Psoas muscle (tissue), 8 donors: Measurements from ENCODE around the gene SP100. TPM values are rescaled to one million over a fixed set of nuclear protein-coding genes. Genes with fewer than 3 reads are reported as not detected.

Experiments
- ATAC-seq, 4 donors: fragments of 200-7000 bp; cut with Tn5 transposase; one replicate each; pipeline ENCODE4 v1.9.1; 2020; ENCODE audit warnings: moderate library complexity in 3 of 4, mild to moderate bottlenecking in 2 of 4
- DNase-seq, 2 donors: peaks; one replicate each; pipeline ENCODE4 v3.0.0-alpha.2; 2020
- H3K27ac ChIP-seq: fragments of 200-600 bp; one replicate; pipeline ENCODE4 v1.8.0; 2022
- H3K27me3 ChIP-seq, 3 donors: fragments of 200-600 bp in 1 of 3; one replicate each; pipeline versions ENCODE4 v1.6.1 to v1.8.0; 2013 to 2022; ENCODE audit warnings: low read length in 2 of 3, mild to moderate bottlenecking in 2 of 3, moderate library complexity in 1 of 3; ENCODE audit not compliant: insufficient read depth in 3 of 3
- H3K36me3 ChIP-seq, 2 donors: fragments of 200-600 bp in 1 of 2; one replicate each; pipeline versions ENCODE4 v1.6.1 to v1.8.0; 2013 to 2022; ENCODE audit warnings: low read depth in 1 of 2, mild to moderate bottlenecking in 1 of 2, moderate library complexity in 1 of 2; ENCODE audit not compliant: insufficient read depth in 1 of 2
- H3K4me1 ChIP-seq: fragments of 200-600 bp; one replicate; pipeline ENCODE4 v1.8.0; 2022
- H3K4me3 ChIP-seq: fragments of 200-600 bp; one replicate; pipeline ENCODE4 v1.8.0; 2022; ENCODE audit warnings: mild to moderate bottlenecking
- H3K9me3 ChIP-seq: fragments of 200-600 bp; one replicate; pipeline ENCODE4 v1.8.0; 2022
- CTCF ChIP-seq: fragments of 200-600 bp; IDR thresholded peaks from one replicate; pipeline ENCODE4 v1.8.0; 2022; ENCODE audit warnings: antibody characterized with exemption
- WGBS, 3 donors: extraction: QIAGEN DNeasy Blood & Tissue Kit; methylation state at CpG; one replicate each; pipeline versions ENCODE4 v1.1.6 to v1.1.7; 2013; 5-methylcytosine and 5-hydroxymethylcytosine counted together
- intact Hi-C, 2 donors: fragments of 100-400 bp; cut with DNase I; formaldehyde crosslinking; loops; one replicate each; pipeline versions ENCODE4 v1.11.0 to v1.14.2; 2022
- polyA plus RNA-seq, 3 donors: library from polyadenylated mRNA; stranded (reverse); fragments of 200-250 nt; gene quantifications; one replicate each; pipeline ENCODE4 v1.2.3, GENCODE V29; 2013
- total RNA-seq, 4 donors: library from RNA; stranded (reverse); fragmentation: NEBNext Ultra II Directional in 2 of 4; extraction: Animal tissue kit (Norgen Biotek cat#: 25700) in 2 of 4; gene quantifications; one replicate each; pipeline versions ENCODE4 v1.2.1 to v1.2.4, GENCODE V29; 2021 to 2023
- donor health status: healthy with polysubstance abuse.
- donor health status: DM: no; HTN: no; CAD: no; lungs with moderate emphysema.
- donor health status: Bipolar disorder and iron deficiency.
- donor health status: healthy.
- donor health status: DM: yes; HTN: yes; CAD: no.
- donor health status: DM: no; HTN: no; CAD: no.
- donor health status: DM: no; HTN: no; CAD: no.
- donor health status: DM: yes; HTN: yes; CAD: no.

The SP100 gene
- total and polyA plus RNA-seq, 7 donors = 6.5 to 28.0 (median 13.5) TPM

GRCh38 chr2:230414302-230414701 lies 1.7 kb upstream of the SP100 start:
- peaks cover 10% of the 10 kb centered on the region for H3K4me1 ChIP-seq
- ATAC-seq (no peak), DNase-seq (no peak)
- no peak for TF ChIP-seq CTCF
- WGBS, 3 donors = 91 to 94% (median 92%) methylated on average over 6 of the region's 6 CpGs
- no peaks in the 10 kb centered on the region for H3K36me3 ChIP-seq
- no peak overlapping the region for H3K4me3 ChIP-seq
- no peaks in the 10 kb centered on the region for H3K27me3 ChIP-seq
- intact Hi-C loops = loop anchor here in 1 of 2 donors (5.0 kb wide), 1 partner anchor 87 kb away; the partner anchor contains the start of gene SP140L
- no peak overlapping the region for H3K27ac ChIP-seq
- no peaks in the 10 kb centered on the region for H3K9me3 ChIP-seq

- Histone ChIP-seq H3K27me3 (no peaks in the 10 kb centered on the region), H3K9me3 (no peaks in the 10 kb centered on the region), H3K4me3 (peak overlapping the region; percentile 76), H3K36me3 (no peaks in the 10 kb centered on the region), H3K27ac (no peak overlapping the region), H3K4me1 (peaks cover 3% of the 10 kb centered on the region)
- no peak for DNase-seq
- no peak for ATAC-seq
- no peak for TF ChIP-seq CTCF
- intact Hi-C loops = no loop called here
- 68 to 70% (median 69%) methylated on average over 4 of the region's 4 CpGs for WGBS, 3 donors
These were observed 1.4 kb downstream of the SP100 start for GRCh38 chr2:230417436-230417835.

- Histone ChIP-seq H3K27me3 (no peaks in the 10 kb centered on the region), H3K36me3 (no peaks in the 10 kb centered on the region), H3K27ac (no peak overlapping the region), H3K9me3 (no peaks in the 10 kb centered on the region), H3K4me3 (peak overlapping the region; percentile 76), H3K4me1 (no peaks in the 10 kb centered on the region)
- no peak for DNase-seq
- no peak for ATAC-seq
- intact Hi-C loops = no loop called here
- 48 to 57% (median 48%) methylated on average over 9 of the region's 9 CpGs for WGBS, 3 donors
- no peak for TF ChIP-seq CTCF
These were observed 2.5 kb downstream of the SP100 start for GRCh38 chr2:230418341-230419016.

GRCh38 chr2:230419181-230419580 lies 3.2 kb downstream of the SP100 start:
- Histone ChIP-seq H3K36me3 (no peaks in the 10 kb centered on the region), H3K4me3 (peak overlapping the region; percentile 76), H3K9me3 (no peaks in the 10 kb centered on the region), H3K4me1 (no peaks in the 10 kb centered on the region), H3K27me3 (no peaks in the 10 kb centered on the region), H3K27ac (no peak overlapping the region)
- WGBS, 3 donors = 80 to 87% (median 87%) methylated on average over 4 of the region's 4 CpGs
- intact Hi-C loops = no loop called here
- ATAC-seq (no peak), DNase-seq (no peak)
- no peak for TF ChIP-seq CTCF

- intact Hi-C loops = no loop called here
- DNase-seq (no peak), ATAC-seq (no peak)
- WGBS, 3 donors = 84 to 91% (median 87%) methylated on average over 4 of the region's 4 CpGs
- TF ChIP-seq CTCF = no peak
- H3K4me1 ChIP-seq = no peaks in the 10 kb centered on the region
- H3K36me3 ChIP-seq = no peaks in the 10 kb centered on the region
- H3K9me3 ChIP-seq = no peaks in the 10 kb centered on the region
- no peak overlapping the region for H3K4me3 ChIP-seq
- H3K27me3 ChIP-seq = no peaks in the 10 kb centered on the region
- no peak overlapping the region for H3K27ac ChIP-seq
These were observed 6.1 kb downstream of the SP100 start for GRCh38 chr2:230422149-230422548.
